HepG2 (cell line): ENCODE measurements around the gene FIGNL1.

Experiments
- AFF4 ChIP-seq: sonication (generic); formaldehyde crosslinking; IDR thresholded peaks from 2 replicates; pipeline ENCODE4 v1.4.0; 2020; ENCODE audit warnings: missing genetic modification reagents
- ARNT ChIP-seq: fragments of 450-650 bp; IDR thresholded peaks from 2 replicates; pipeline ENCODE4 v1.6.1; 2017
- EP300 ChIP-seq, 3 experiments: sonication (generic) in 1 of 3; formaldehyde crosslinking in 1 of 3; IDR thresholded peaks; 2 replicates each; pipeline versions ENCODE4 v1.5.1 to v1.6.1; 2011 to 2020; ENCODE audit warnings: low read depth in 2 of 3, low read length in 2 of 3, borderline replicate concordance in 1 of 3, improper control_type of control experiment in 1 of 3, mild to moderate bottlenecking in 1 of 3, missing genetic modification reagents in 1 of 3, moderate library complexity in 1 of 3
- KLF9 ChIP-seq: IDR thresholded peaks from 2 replicates; pipeline ENCODE4 v1.6.1; 2016; ENCODE audit warnings: low read depth
- KMT2B ChIP-seq: IDR thresholded peaks from 2 replicates; pipeline ENCODE4 v1.6.1; 2016; ENCODE audit warnings: missing genetic modification reagents, missing compliant biosample characterization
- MXI1 ChIP-seq: IDR thresholded peaks from 3 replicates; pipeline ENCODE4 v1.6.1; 2012; ENCODE audit warnings: low read depth, low read length, inconsistent platforms, borderline replicate concordance
- NR1H2 ChIP-seq: sonication (generic); formaldehyde crosslinking; IDR thresholded peaks from 2 replicates; pipeline ENCODE4 v1.8.1; 2022; ENCODE audit warnings: low read depth, missing genetic modification reagents, borderline replicate concordance
- PHF21A ChIP-seq: sonication (generic); formaldehyde crosslinking; IDR thresholded peaks from 2 replicates; pipeline ENCODE4 v1.5.0; 2020; ENCODE audit warnings: mild to moderate bottlenecking, missing genetic modification reagents
- PHF8 ChIP-seq: sonication (generic); formaldehyde crosslinking; IDR thresholded peaks from 2 replicates; pipeline ENCODE4 v1.5.0; 2020; ENCODE audit warnings: missing genetic modification reagents
- RBM22 ChIP-seq: fragments of 200-400 bp; formaldehyde crosslinking; optimal IDR thresholded peaks from 2 replicates; pipeline ENCODE3; 2017; ENCODE audit warnings: mild to moderate bottlenecking, low read length, moderate library complexity
- TAF1 ChIP-seq: sonication (generic); formaldehyde crosslinking; IDR thresholded peaks from 2 replicates; pipeline ENCODE4 v1.4.0; 2020; ENCODE audit warnings: missing genetic modification reagents
- ZBTB25 ChIP-seq: IDR thresholded peaks from 2 replicates; pipeline ENCODE4 v1.6.1; 2018; ENCODE audit warnings: missing genetic modification reagents
- ZNF317 ChIP-seq: sonication (generic); formaldehyde crosslinking; IDR thresholded peaks from 2 replicates; pipeline ENCODE4 v1.5.0; 2020; ENCODE audit warnings: mild to moderate bottlenecking, missing genetic modification reagents
- ZNF703 ChIP-seq: sonication (generic); formaldehyde crosslinking; IDR thresholded peaks from 2 replicates; pipeline ENCODE4 v1.5.1; 2020; ENCODE audit warnings: missing genetic modification reagents, mild to moderate bottlenecking, moderate library complexity, borderline replicate concordance

- TF ChIP-seq TAF1 (CRISPR knock-in tag) (no peak), KMT2B (CRISPR knock-in tag) (no peak), AFF4 (CRISPR knock-in tag) (no peak), KLF9 (CRISPR knock-in tag) (no peak), ZNF317 (CRISPR knock-in tag) (no peak), ZNF703 (CRISPR knock-in tag) (no peak), ARNT (no peak), RBM22 (no peak), PHF21A (CRISPR knock-in tag) (no peak), EP300 (IDR thresholded peaks at IDR 0.05; ENCODE audit: low read depth in 2 of 2, low read length in 2 of 2) (no peak), EP300 (CRISPR knock-in tag; IDR thresholded peaks at IDR 0.05; ENCODE audit: borderline replicate concordance) (no peak), PHF8 (CRISPR knock-in tag) (no peak), MXI1 (no peak), ZBTB25 (no peak), NR1H2 (no peak)
Observed at GRCh38 chr7:50427518-50427917, 22.6 kb downstream of the FIGNL1 start.
